ENCODE data around the gene PTPRN.
A peak's percentile ranks its signal among the peaks of the same experiment; 100 is the strongest.

PTPRN gene

DNA sequence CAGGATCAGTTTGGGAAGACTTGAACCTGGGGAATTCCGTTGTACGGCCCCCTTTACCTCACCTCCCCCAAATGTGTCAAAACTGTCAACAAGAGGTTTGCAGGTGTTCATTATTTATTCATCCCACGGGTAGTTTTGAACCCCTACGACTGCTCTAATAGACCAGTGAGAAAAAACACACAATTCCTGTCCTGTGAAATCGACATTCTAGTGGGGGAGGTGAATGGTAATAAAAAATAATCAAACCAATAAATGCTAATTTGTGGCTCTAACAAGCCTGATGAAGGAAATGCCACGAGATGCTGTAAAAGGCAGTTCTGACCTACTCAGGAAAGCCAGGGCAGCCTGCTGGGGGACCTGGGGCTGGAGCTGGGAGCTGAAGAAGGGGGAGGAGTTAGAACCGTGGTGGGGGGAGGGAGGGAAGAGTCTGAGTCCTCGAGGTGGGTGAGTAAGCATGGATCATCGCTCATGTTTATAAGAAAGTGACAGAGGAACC, 30.5 kb downstream of the PTPRN start:
- TF ChIP-seq, protein P1, sequence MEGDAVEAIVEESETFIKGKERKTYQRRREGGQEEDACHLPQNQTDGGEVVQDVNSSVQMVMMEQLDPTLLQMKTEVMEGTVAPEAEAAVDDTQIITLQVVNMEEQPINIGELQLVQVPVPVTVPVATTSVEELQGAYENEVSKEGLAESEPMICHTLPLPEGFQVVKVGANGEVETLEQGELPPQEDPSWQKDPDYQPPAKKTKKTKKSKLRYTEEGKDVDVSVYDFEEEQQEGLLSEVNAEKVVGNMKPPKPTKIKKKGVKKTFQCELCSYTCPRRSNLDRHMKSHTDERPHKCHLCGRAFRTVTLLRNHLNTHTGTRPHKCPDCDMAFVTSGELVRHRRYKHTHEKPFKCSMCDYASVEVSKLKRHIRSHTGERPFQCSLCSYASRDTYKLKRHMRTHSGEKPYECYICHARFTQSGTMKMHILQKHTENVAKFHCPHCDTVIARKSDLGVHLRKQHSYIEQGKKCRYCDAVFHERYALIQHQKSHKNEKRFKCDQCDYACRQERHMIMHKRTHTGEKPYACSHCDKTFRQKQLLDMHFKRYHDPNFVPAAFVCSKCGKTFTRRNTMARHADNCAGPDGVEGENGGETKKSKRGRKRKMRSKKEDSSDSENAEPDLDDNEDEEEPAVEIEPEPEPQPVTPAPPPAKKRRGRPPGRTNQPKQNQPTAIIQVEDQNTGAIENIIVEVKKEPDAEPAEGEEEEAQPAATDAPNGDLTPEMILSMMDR (IDR thresholded peaks at IDR 0.05; ENCODE audit: low read depth, low read length) = no peak
- H3K4me3 ChIP-seq (replicated peaks in 1 of 2; ENCODE audit: low read depth in 2 of 2, low read length in 2 of 2) = peak overlapping the region; percentile 2 to 27
- DNase-seq (ENCODE audit: low read depth in 2 of 2) = no peak

DNA sequence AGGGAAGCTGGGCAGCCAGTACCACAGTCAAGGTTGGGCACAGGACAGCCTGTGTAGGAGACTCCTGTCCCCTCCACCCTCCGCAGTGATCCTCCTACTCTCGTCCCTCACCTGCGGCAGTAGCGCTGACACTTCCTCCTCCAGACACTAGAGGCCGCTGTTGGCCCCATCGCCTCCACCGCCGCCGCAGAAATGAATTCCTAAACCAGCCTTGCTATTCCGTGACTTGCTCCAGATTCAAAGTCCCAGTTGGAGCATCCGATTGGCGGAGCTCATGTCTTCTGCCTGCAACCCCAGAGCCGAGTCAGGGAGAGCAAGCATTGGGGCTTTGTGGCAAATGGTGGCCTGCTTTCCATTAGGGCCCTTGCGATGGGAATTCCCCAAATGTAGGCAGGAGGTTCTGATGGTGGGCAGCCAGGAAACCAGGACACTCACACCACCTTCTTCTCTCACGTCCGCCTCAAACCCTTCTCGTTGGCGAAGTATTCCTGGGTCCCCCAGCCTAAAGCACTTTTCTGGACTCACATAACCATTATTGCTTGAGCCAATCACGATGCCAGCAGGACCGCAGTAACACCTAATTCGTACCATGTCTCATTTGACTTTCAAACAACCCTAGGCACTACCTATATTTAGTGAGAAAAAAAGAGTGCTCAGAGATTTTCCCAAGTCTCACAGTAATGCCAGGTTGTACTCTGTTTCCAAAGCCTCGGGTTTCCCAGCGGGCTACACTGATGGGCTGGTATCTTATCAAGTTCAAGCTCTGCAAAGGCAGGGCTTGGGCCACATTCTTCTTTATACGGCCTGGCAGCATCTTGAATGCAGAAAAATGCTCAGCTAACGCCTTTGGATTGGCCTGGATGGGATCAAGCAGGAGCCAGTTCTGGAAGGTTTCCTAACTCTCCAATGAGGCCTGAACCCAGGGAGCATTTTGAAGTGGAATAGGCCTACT, 31.2 kb downstream of the PTPRN start:
- no peak overlapping the region for H3K4me3 ChIP-seq (replicated peaks in 1 of 2; ENCODE audit: low read depth in 2 of 2, low read length in 2 of 2)
- peak; percentile 80 to 84 for DNase-seq (ENCODE audit: low read depth in 2 of 2)
- TF ChIP-seq, protein P1 (IDR thresholded peaks at IDR 0.05; ENCODE audit: low read depth, low read length) = peak; percentile 99

DNA sequence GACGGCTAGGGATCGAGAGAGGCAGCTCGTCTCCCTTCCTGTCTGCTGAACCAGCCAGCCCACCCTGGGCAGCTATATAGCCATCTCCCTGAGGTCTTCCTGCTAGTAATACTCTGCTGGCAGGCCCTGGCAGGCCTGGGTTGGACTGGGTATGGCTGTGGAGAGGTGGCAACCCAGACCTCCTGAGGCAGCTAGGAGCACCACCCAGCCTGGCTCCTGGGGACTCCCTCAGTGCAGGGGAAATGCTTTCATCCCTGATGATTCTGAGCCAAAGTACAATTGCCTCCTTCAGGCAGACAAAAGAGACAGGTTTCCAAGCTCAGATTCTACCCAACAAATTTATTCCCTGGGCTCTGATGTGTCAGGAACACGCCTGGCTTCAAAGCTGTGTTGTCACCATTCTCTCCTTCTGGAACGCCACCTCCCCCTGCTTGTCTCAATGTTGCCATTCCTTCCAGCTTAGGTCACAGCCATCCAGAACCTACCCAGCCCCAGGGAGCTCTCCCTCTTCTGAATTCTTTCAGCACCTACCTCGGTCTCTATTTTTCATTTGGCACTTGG, 34.8 kb downstream of the PTPRN start:
- DNase-seq (ENCODE audit: low read depth in 2 of 2) = peak; percentile 70 to 90
- no peak overlapping the region for H3K4me3 ChIP-seq (replicated peaks in 1 of 2; ENCODE audit: low read depth in 2 of 2, low read length in 2 of 2)
- TF ChIP-seq, protein P1 (IDR thresholded peaks at IDR 0.05; ENCODE audit: low read depth, low read length) = no peak

DNA sequence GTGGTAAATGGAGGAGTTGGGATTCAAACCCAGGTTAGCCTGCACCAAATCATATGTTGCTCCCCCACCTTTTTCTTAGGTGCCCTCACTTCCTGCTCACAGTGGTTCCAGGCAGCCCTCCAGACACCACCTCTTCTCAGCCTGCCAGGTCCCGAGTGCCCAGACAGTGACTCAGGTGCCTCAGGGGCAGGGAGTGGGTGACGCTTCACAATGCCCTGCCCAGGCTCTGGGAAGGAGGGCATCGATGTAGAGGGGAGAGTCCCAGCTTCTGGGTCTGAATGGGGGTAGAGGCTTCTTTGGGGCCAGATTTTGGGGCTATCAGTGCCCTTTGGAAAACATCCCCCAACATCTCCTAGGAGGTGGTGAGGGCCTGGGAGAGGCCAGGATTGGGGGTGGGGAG, 35.3 kb downstream of the PTPRN start:
- DNase-seq (ENCODE audit: low read depth in 2 of 2) = peak in 1 of 2 donors; percentile 46
- H3K4me3 ChIP-seq (replicated peaks in 1 of 2; ENCODE audit: low read depth in 2 of 2, low read length in 2 of 2) = no peak overlapping the region
- TF ChIP-seq, protein P1 (IDR thresholded peaks at IDR 0.05; ENCODE audit: low read depth, low read length) = no peak

DNA sequence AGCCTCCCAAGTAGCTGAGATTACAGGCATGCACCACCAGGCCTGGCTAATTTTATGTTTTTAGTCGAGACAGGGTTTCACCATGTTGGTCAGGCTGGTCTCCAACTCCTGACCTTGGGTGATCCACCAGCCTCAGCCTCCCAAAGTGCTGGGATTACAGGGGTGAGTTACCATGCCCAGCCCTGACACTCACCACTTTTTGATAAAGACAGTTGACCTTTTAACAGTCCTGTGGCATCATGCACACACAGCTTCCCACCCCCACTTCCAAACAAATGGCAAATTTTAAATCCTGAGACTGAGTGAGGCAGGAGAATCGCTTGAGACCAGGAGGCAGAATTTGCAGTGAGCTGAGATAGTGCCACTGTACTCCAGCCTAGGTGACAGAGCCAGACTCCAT, 36.2 kb downstream of the PTPRN start:
- DNase-seq (ENCODE audit: low read depth in 2 of 2) = no peak
- TF ChIP-seq, protein P1 (IDR thresholded peaks at IDR 0.05; ENCODE audit: low read depth, low read length) = no peak
- H3K4me3 ChIP-seq (replicated peaks in 1 of 2; ENCODE audit: low read depth in 2 of 2, low read length in 2 of 2) = no peak overlapping the region

DNA sequence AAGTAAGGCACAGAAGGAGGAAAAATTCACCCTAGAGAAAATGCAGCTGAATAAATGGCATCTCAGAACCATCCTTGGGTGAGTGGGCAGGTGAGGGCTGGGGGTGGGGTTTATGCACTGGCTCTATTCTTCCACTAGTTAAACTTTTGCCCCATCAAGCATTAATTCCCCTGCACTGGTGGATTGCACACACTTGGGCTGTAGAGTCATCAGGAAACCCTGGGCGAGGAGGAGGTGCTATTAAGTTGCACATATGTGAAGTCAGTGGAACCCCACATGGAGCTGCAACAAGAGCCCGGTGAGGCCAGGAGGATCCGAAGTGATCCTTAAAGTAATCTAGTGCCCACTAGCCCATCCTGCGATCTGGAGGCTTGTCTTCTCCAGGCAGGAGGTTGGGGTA, 36.8 kb downstream of the PTPRN start:
- H3K4me3 ChIP-seq (replicated peaks in 1 of 2; ENCODE audit: low read depth in 2 of 2, low read length in 2 of 2) = no peak overlapping the region
- TF ChIP-seq, protein P1 (IDR thresholded peaks at IDR 0.05; ENCODE audit: low read depth, low read length) = no peak
- DNase-seq (ENCODE audit: low read depth in 2 of 2) = no peak

All from cardiac fibroblast (primary cell).